GM19351 (cell line): ENCODE results near the gene SPIRE2.
A peak's percentile ranks its signal among the peaks of the same experiment; 100 is the strongest.
"Not testable (repeated sequence)": the region's sequence is repeated elsewhere in the genome, so short reads cannot be mapped to it uniquely, and the experiment has no call there.

Experiments
- ATAC-seq: cut with Tn5 transposase; IDR thresholded peaks from one replicate; pipeline ENCODE4 v1.9.1; 2021; ENCODE audit warnings: mild to moderate bottlenecking, moderate library complexity; ENCODE audit not compliant: unreplicated experiment

The SPIRE2 gene

GRCh38 chr16:89828199-89828869, at the start of gene SPIRE2:
TSS of gene SPIRE2 (plus strand) at chr16:89828475. CDS start at chr16:89828551, 76 bp downstream.
- peak; percentile 49 for ATAC-seq

- no peak for ATAC-seq
Measured at GRCh38 chr16:89779231-89779908, 48.9 kb upstream of the SPIRE2 start.

GRCh38 chr16:89779909-89780305, 48.4 kb upstream of the SPIRE2 start:
- no peak for ATAC-seq

- ATAC-seq = no peak
Measured at GRCh38 chr16:89782489-89782888, 45.8 kb upstream of the SPIRE2 start.

GRCh38 chr16:89783952-89784351, 44.3 kb upstream of the SPIRE2 start:
- ATAC-seq = not testable (repeated sequence)

- no peak for ATAC-seq
Measured at GRCh38 chr16:89784406-89784805, 43.9 kb upstream of the SPIRE2 start.

GRCh38 chr16:89785523-89786155, 42.6 kb upstream of the SPIRE2 start:
- no peak for ATAC-seq

- ATAC-seq = no peak
Measured at GRCh38 chr16:89786474-89787364, 41.6 kb upstream of the SPIRE2 start.

- ATAC-seq = no peak
Measured at GRCh38 chr16:89787365-89787805, 40.9 kb upstream of the SPIRE2 start.

- no peak for ATAC-seq
Measured at GRCh38 chr16:89791278-89791995, 36.8 kb upstream of the SPIRE2 start.

GRCh38 chr16:89793092-89793491, 35.2 kb upstream of the SPIRE2 start:
- not testable (repeated sequence) for ATAC-seq

- no peak for ATAC-seq
Measured at GRCh38 chr16:89793955-89794354, 34.3 kb upstream of the SPIRE2 start.

GRCh38 chr16:89795676-89796075, 32.6 kb upstream of the SPIRE2 start:
- ATAC-seq = no peak

- ATAC-seq = no peak
Measured at GRCh38 chr16:89796104-89796503, 32.2 kb upstream of the SPIRE2 start.

- no peak for ATAC-seq
Measured at GRCh38 chr16:89798126-89798525, 30.1 kb upstream of the SPIRE2 start.

GRCh38 chr16:89798832-89799370, 29.4 kb upstream of the SPIRE2 start:
- ATAC-seq = no peak

- no peak for ATAC-seq
Measured at GRCh38 chr16:89801800-89802199, 26.5 kb upstream of the SPIRE2 start.

GRCh38 chr16:89805136-89805905, 23.0 kb upstream of the SPIRE2 start:
- ATAC-seq = no peak

GRCh38 chr16:89806589-89807193, 21.6 kb upstream of the SPIRE2 start:
- not testable (repeated sequence) for ATAC-seq
